Activated CD4-positive, alpha-beta memory T cell treated with anti-CD3 and anti-CD28 coated beads, Interleukin-2, amount 10 ng/mL, durations not matched to agents 7 days and 5 days (primary cell): ENCODE measurements around the gene POLR3K. TPM values are rescaled to one million over a fixed set of nuclear protein-coding genes. Genes with fewer than 3 reads are reported as not detected.

Experiments used
- CTCF ChIA-PET: fragments of 350-600 bp; sonication (Branson Sonifier 250); formaldehyde crosslinking; loops from one replicate; lab custom pipeline; 2021; ENCODE audit warnings: antibody characterized with exemption, inconsistent platforms; lab: Charles Lee
- POLR2A ChIA-PET: fragments of 350-600 bp; sonication (Branson Sonifier 250); formaldehyde crosslinking; loops from one replicate; lab custom pipeline; 2021; ENCODE audit warnings: antibody characterized with exemption; lab: Charles Lee
- DNase-seq: peaks from one replicate; pipeline ENCODE4 v3.0.0-alpha.2; 2020
- H3K27ac Mint-ChIP-seq: one replicate; pipeline ENCODE4 v1.8.0; 2021; ENCODE audit warnings: mild to moderate bottlenecking, mixed read lengths
- H3K27me3 Mint-ChIP-seq: one replicate; pipeline ENCODE4 v1.8.0; 2021; ENCODE audit warnings: mixed read lengths
- H3K36me3 Mint-ChIP-seq: one replicate; pipeline ENCODE4 v1.8.0; 2021; ENCODE audit warnings: low read depth, mixed read lengths
- H3K4me1 Mint-ChIP-seq: one replicate; pipeline ENCODE4 v1.8.0; 2021; ENCODE audit warnings: mixed read lengths
- H3K4me3 Mint-ChIP-seq: one replicate; pipeline ENCODE4 v1.8.0; 2021; ENCODE audit warnings: mild to moderate bottlenecking, mixed read lengths
- H3K9me3 Mint-ChIP-seq: one replicate; pipeline ENCODE4 v1.8.0; 2021; ENCODE audit warnings: mixed read lengths
- total RNA-seq, 2 experiments: library from RNA; stranded (reverse); gene quantifications; one replicate each; pipeline ENCODE4 v1.2.3, GENCODE V29; 2021

Gene POLR3K
- total RNA-seq, 2 experiments from 2014 or later = 27.6 to 31.1 TPM

DNA sequence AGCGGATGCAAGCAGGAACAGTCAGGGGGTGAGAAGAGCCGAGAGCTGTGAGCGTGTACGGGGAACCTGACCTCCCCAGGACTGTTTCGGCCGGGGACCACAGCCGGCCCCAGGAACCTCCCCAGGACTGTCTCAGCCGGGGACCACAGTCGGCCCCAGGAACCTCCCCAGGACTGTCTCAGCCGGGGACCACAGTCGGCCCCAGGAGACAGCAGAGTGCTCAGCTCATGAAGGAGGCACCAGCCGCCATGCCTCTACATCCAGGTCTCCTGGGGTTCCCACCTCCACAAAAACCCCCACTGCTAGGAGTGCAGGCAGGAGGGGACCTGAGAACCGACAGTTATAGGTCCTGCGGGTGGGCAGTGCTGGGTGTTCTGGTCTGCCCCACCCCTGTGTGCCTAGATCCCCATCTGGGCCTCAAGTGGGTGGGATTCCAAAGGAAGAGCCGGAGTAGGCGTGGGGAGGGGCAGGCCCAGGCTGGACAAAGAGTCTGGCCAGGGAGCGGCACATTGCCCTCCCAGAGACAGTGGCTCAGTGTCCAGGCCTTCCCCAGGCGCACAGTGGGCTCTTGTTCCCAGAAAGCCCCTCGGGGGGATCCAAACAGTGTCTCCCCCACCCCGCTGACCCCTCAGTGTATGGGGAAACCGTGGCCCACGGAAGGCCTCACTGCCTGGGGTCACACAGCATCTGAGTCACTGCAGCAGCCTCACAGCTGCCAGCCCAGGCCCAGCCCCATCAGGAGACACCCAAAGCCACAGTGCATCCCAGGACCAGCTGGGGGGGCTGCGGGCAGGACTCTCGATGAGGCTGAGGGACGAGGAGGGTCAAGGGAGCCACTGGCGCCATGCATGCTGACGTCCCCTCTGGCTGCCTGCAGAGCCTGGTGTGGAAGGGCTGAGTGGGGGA, 14.7 kb upstream of the POLR3K start:
- no peaks in the 10 kb centered on the region for H3K9me3 Mint-ChIP-seq
- POLR2A ChIA-PET = interaction anchor here (0.9 to 4.7 kb wide), 5 partner anchors 9 to 28 kb away, joined by 3 to 23 read pairs (median 5); partner anchors contain the start of gene MPG
- no peaks in the 10 kb centered on the region for H3K36me3 Mint-ChIP-seq
- no peak for DNase-seq
- CTCF ChIA-PET = interaction anchor here (1.7 to 9.4 kb wide), 3 partner anchors 15 to 29 kb away, joined by 4 to 194 read pairs (median 4); partner anchors contain the start of genes POLR3K and SNRNP25
- peaks cover 26% of the 10 kb centered on the region for H3K27me3 Mint-ChIP-seq
- H3K27ac Mint-ChIP-seq = no peak overlapping the region
- H3K4me1 Mint-ChIP-seq = peaks cover 8% of the 10 kb centered on the region
- no peak overlapping the region for H3K4me3 Mint-ChIP-seq

DNA sequence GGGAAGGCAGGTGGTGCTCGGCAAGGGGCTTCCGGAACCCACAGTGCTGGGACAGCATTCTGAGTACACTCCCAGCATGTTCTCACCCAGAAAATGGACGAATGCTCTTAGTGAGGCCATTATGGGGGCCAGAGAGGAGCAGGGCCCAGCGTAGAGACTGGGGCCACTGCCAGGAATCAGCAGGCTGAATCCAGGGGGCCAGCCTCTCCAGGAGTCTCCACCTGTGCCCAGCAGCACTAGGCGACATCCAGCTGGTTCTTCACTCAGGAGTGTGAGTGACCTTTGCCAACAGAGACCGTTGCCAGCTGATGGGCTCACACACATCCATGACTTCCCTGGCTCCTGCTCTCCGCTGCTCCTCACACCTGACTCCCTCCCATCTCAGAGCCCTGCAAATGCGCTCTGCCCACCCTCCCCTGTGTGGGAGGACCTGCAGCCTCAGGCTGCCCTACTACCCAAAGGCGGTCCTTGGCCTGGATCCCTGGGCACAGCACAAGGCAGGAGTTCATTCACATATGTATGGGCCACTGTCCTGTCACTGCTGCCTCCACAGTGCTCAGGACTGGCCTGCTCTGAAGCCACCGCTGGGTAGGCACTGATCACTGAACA, 13.9 kb upstream of the POLR3K start:
- H3K4me1 Mint-ChIP-seq = peaks cover 3% of the 10 kb centered on the region
- H3K9me3 Mint-ChIP-seq = no peaks in the 10 kb centered on the region
- ChIA-PET POLR2A (interaction anchor here (3.1 to 4.7 kb wide), 2 partner anchors 11 to 29 kb away, joined by 16 to 23 read pairs; partner anchors contain the start of gene MPG), CTCF (interaction anchor here (9.4 kb wide), 1 partner anchor 30 kb away, joined by 194 read pairs; no protein-coding TSS in a partner anchor)
- H3K27me3 Mint-ChIP-seq = peaks cover 21% of the 10 kb centered on the region
- no peak overlapping the region for H3K4me3 Mint-ChIP-seq
- no peak overlapping the region for H3K27ac Mint-ChIP-seq
- no peaks in the 10 kb centered on the region for H3K36me3 Mint-ChIP-seq
- DNase-seq = no peak

- Mint-ChIP-seq H3K9me3 (no peaks in the 10 kb centered on the region), H3K4me1 (peaks cover 3% of the 10 kb centered on the region), H3K27me3 (peaks cover 18% of the 10 kb centered on the region), H3K4me3 (no peak overlapping the region), H3K27ac (no peak overlapping the region), H3K36me3 (no peaks in the 10 kb centered on the region)
- ChIA-PET POLR2A (interaction anchor here (1.3 to 4.7 kb wide), 3 partner anchors 11 to 29 kb away, joined by 3 to 23 read pairs (median 16); partner anchors contain the start of gene MPG), CTCF (interaction anchor here (0.8 to 9.4 kb wide), 15 partner anchors 9 to 298 kb away, joined by 3 to 194 read pairs (median 4); partner anchors contain the start of genes POLR3K and SNRNP25)
- no peak for DNase-seq
Measured at GRCh38 chr16:66309-67182, 13.1 kb upstream of the POLR3K start.

DNA sequence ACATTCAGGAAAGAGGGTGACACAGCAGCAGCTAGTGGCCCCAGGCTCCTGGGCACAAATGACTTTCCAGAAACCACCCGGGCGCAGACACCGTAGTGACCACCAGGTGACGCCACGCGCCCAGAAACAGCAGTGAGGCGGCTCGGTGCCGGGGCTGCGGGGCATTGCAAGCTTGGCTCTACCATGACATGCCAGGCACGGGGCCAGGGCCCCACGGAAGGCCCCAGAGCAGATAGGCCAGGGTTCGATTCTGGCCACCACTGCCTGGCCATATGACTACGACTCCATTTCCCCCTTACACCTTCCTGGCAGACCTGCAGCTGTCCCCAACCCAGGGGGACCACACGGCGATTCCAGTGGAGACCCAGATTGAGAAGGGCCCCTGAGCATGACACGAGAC, 12.3 kb upstream of the POLR3K start:
- DNase-seq = peak; percentile 89
- Mint-ChIP-seq H3K9me3 (no peaks in the 10 kb centered on the region), H3K27me3 (peaks cover 13% of the 10 kb centered on the region), H3K4me1 (peaks cover 2% of the 10 kb centered on the region), H3K27ac (no peak overlapping the region), H3K36me3 (no peaks in the 10 kb centered on the region), H3K4me3 (no peak overlapping the region)
- POLR2A ChIA-PET = interaction anchor here (1.0 to 4.7 kb wide), 4 partner anchors 10 to 30 kb away, joined by 3 to 23 read pairs (median 10); partner anchors contain the start of genes MPG, POLR3K and SNRNP25
- CTCF ChIA-PET = interaction anchor here (0.6 to 9.4 kb wide), 21 partner anchors 8 to 299 kb away, joined by 3 to 194 read pairs (median 4); partner anchors contain the start of genes POLR3K and SNRNP25

- CTCF ChIA-PET = interaction anchor here (0.6 to 9.4 kb wide), 10 partner anchors 9 to 300 kb away, joined by 3 to 194 read pairs (median 4); partner anchors contain the start of genes POLR3K and SNRNP25
- peaks cover 7% of the 10 kb centered on the region for H3K27me3 Mint-ChIP-seq
- POLR2A ChIA-PET = interaction anchor here (1.3 to 4.7 kb wide), 2 partner anchors 9 to 13 kb away, joined by 3 to 16 read pairs; partner anchors contain the start of gene MPG
- H3K27ac Mint-ChIP-seq = no peak overlapping the region
- no peaks in the 10 kb centered on the region for H3K9me3 Mint-ChIP-seq
- no peak overlapping the region for H3K4me3 Mint-ChIP-seq
- H3K36me3 Mint-ChIP-seq = no peaks in the 10 kb centered on the region
- H3K4me1 Mint-ChIP-seq = peaks cover 2% of the 10 kb centered on the region
- no peak for DNase-seq
Measured at GRCh38 chr16:64914-65255, 11.5 kb upstream of the POLR3K start.

- POLR2A ChIA-PET = interaction anchor here (1.0 to 4.7 kb wide), 3 partner anchors 11 to 33 kb away, joined by 3 to 16 read pairs (median 11); partner anchors contain the start of genes MPG, POLR3K and SNRNP25
- no peaks in the 10 kb centered on the region for H3K36me3 Mint-ChIP-seq
- H3K27ac Mint-ChIP-seq = no peak overlapping the region
Measured at GRCh38 chr16:63998-64913, 10.8 kb upstream of the POLR3K start.

GRCh38 chr16:63466-63865, 10.1 kb upstream of the POLR3K start:
- H3K4me1 Mint-ChIP-seq = peaks cover 2% of the 10 kb centered on the region
- H3K27me3 Mint-ChIP-seq = no peaks in the 10 kb centered on the region
- CTCF ChIA-PET = interaction anchor here (1.5 to 9.4 kb wide), 4 partner anchors 10 to 43 kb away, joined by 3 to 194 read pairs (median 14); partner anchors contain the start of genes POLR3K and SNRNP25
- H3K36me3 Mint-ChIP-seq = no peaks in the 10 kb centered on the region
- H3K27ac Mint-ChIP-seq = no peak overlapping the region
- no peak overlapping the region for H3K4me3 Mint-ChIP-seq
- no peaks in the 10 kb centered on the region for H3K9me3 Mint-ChIP-seq
- no peak for DNase-seq
- POLR2A ChIA-PET = interaction anchor here (1.0 to 4.7 kb wide), 3 partner anchors 10 to 34 kb away, joined by 3 to 16 read pairs (median 11); partner anchors contain the start of genes MPG, POLR3K and SNRNP25

More at GRCh38 chr16:63998-64913, 10.8 kb upstream of the POLR3K start:
- H3K9me3 Mint-ChIP-seq = no peaks in the 10 kb centered on the region
- CTCF ChIA-PET = interaction anchor here (0.6 to 9.4 kb wide), 9 partner anchors 8 to 301 kb away, joined by 3 to 194 read pairs (median 4); partner anchors contain the start of genes POLR3K and SNRNP25
- peaks cover under 1% of the 10 kb centered on the region for H3K27me3 Mint-ChIP-seq
- DNase-seq = no peak
- no peak overlapping the region for H3K4me3 Mint-ChIP-seq
- peaks cover 2% of the 10 kb centered on the region for H3K4me1 Mint-ChIP-seq

GRCh38 chr16:62968-63391, 9.6 kb upstream of the POLR3K start:
- POLR2A ChIA-PET = interaction anchor here (1.0 to 4.7 kb wide), 3 partner anchors 9 to 34 kb away, joined by 3 to 16 read pairs (median 11); partner anchors contain the start of genes MPG, POLR3K and SNRNP25
- Mint-ChIP-seq H3K9me3 (no peaks in the 10 kb centered on the region), H3K27ac (no peak overlapping the region), H3K4me1 (peaks cover 2% of the 10 kb centered on the region), H3K4me3 (no peak overlapping the region), H3K36me3 (no peaks in the 10 kb centered on the region), H3K27me3 (no peaks in the 10 kb centered on the region)
- CTCF ChIA-PET = interaction anchor here (1.7 to 9.4 kb wide), 3 partner anchors 10 to 44 kb away, joined by 7 to 194 read pairs (median 21); partner anchors contain the start of genes POLR3K and SNRNP25
- no peak for DNase-seq

- Mint-ChIP-seq H3K36me3 (no peaks in the 10 kb centered on the region), H3K27ac (no peak overlapping the region), H3K4me1 (peaks cover 2% of the 10 kb centered on the region), H3K4me3 (no peak overlapping the region), H3K9me3 (no peaks in the 10 kb centered on the region), H3K27me3 (no peaks in the 10 kb centered on the region)
- ChIA-PET CTCF (interaction anchor here (1.7 to 9.4 kb wide), 2 partner anchors 35 to 44 kb away, joined by 7 to 194 read pairs; no protein-coding TSS in a partner anchor), POLR2A (interaction anchor here (2.7 kb wide), 1 partner anchor 9 kb away, joined by 11 read pairs; the partner anchor contains the start of genes POLR3K and SNRNP25)
- DNase-seq = no peak
Measured at GRCh38 chr16:62283-62967, 9.0 kb upstream of the POLR3K start.

DNA sequence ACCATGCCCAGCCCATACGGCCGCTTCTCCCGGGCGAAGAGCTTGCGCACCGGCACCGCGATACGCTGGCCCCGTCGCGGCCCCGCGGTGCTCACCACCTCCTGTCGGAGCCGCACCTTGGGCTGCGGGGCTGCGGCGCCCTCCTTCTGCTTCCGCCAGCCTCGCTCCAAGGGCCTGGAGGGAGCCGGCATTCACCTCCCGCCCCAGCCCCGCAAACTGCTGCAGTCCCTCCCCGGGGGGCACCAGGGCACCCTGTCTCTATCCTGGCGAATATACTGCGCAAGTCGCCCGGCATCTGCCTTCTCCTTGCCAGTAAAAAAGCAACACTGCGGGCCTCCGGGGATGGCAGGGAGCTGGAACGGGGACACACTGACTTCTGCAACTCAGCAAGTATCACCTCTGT, 8.5 kb upstream of the POLR3K start:
- POLR2A ChIA-PET = interaction anchor here (2.7 kb wide), 1 partner anchor 8 kb away, joined by 11 read pairs; the partner anchor contains the start of genes POLR3K and SNRNP25

More for the DNA sequence above, 8.5 kb upstream of the POLR3K start:
- Mint-ChIP-seq H3K9me3 (no peaks in the 10 kb centered on the region), H3K4me3 (no peak overlapping the region), H3K27ac (no peak overlapping the region), H3K27me3 (no peaks in the 10 kb centered on the region), H3K36me3 (no peaks in the 10 kb centered on the region), H3K4me1 (peaks cover 2% of the 10 kb centered on the region)
- CTCF ChIA-PET = interaction anchor here (9.4 kb wide), 1 partner anchor 35 kb away, joined by 194 read pairs; no protein-coding TSS in a partner anchor
- DNase-seq = no peak
